Endothelial cell of umbilical vein (primary cell): ENCODE results near the gene DDX43.

Experiments
- POLR2A ChIP-seq: IDR thresholded peaks from 2 replicates; pipeline ENCODE4 v1.6.1; 2012; ENCODE audit warnings: low read depth, mild to moderate bottlenecking, control low read depth, low read length
- TF ChIP-seq, protein P1 (sequence below), 2 donors: IDR thresholded peaks; 1 replicate in 1 of 2; 2 replicates in 1 of 2; pipeline ENCODE4 v1.5.1; 2011; ENCODE audit warnings: low read length in 2 of 2, mild to moderate bottlenecking in 2 of 2, moderate library complexity in 2 of 2, control low read depth in 1 of 2, inconsistent platforms in 1 of 2, low read depth in 1 of 2; ENCODE audit not compliant: insufficient read depth in 1 of 2; ENCODE audit errors: extremely low read depth in 1 of 2

DNA sequence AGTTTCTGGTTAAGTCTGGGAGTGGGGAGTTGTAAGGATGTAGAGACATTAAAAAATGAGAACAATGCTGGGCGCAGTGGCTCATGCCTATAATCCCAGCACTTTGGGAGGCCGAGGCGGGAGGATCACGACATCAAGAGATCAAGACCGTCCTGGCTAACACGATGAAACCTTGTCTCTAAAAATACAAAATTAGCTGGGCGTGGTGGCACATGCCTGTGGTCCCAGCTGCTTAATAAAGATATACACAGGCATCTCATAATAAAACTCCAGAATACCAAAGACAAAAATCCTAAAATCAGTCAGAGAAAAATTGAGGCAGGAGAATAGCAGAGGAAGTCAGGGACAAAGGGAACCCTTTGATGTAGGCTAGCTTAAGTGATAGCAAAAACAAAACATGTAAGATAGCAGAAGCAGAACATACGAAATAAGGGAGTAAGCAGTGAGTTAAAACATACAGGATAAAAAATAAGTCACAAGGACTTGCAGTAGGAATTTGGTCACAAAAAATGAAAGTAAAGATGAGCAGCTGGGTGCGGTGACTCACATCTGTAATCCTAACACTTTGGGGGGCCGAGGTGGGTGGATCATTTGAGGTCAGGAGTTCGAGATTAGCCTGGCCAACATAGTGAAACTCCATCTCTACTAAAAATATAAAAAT, 23.6 kb downstream of the DDX43 start:
- no peak for TF ChIP-seq POLR2A
- TF ChIP-seq, protein P1, sequence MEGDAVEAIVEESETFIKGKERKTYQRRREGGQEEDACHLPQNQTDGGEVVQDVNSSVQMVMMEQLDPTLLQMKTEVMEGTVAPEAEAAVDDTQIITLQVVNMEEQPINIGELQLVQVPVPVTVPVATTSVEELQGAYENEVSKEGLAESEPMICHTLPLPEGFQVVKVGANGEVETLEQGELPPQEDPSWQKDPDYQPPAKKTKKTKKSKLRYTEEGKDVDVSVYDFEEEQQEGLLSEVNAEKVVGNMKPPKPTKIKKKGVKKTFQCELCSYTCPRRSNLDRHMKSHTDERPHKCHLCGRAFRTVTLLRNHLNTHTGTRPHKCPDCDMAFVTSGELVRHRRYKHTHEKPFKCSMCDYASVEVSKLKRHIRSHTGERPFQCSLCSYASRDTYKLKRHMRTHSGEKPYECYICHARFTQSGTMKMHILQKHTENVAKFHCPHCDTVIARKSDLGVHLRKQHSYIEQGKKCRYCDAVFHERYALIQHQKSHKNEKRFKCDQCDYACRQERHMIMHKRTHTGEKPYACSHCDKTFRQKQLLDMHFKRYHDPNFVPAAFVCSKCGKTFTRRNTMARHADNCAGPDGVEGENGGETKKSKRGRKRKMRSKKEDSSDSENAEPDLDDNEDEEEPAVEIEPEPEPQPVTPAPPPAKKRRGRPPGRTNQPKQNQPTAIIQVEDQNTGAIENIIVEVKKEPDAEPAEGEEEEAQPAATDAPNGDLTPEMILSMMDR (IDR thresholded peaks at IDR 0.05; ENCODE audit: extremely low read depth in 1 of 2, insufficient read depth in 1 of 2, low read depth in 1 of 2, low read length in 2 of 2), result no peak
